Measurements from ENCODE around the gene INPP4A. TPM values are rescaled to one million over a fixed set of nuclear protein-coding genes. Genes with fewer than 3 reads are reported as not detected.

Gene INPP4A
- total and polyA plus RNA-seq, 10 of the 15 experiments (the other 5 are each of a cell fraction or from before 2014, with no cell fraction given), result 4.7 to 62.3 (median 36.9) TPM

DNA sequence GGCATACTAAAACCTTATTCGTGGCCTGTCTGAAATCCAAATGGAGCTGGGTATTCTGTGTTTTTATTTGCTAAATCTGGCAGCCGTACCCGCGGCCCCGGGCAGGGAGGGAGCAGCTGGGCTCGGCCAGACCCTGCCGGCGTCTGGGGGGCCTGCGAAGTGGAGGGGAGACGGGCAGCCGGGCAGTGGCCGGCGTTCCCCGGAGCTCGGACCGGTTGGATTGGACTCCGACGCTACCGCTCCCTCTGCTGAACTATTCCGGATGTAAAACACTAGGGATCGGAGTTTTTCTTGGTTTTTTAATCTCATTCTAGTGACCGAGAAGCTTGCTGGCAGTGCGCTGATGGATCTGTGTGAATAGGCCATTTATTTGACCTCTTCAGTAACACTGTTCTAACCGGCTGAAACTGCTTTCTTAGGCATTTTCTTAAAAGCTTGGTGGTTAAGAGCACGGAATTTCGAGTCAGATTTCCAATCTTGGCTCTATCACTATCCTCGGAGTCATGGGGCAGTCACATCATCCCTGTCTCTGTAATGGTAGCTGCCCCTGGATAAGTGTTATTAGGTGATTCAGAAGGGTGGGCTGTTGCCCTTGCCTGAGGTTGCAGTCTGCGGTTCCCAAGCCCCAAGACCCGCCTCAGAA, 164.4 kb downstream of the INPP4A start:
- Histone ChIP-seq H4K20me1 (ENCODE audit: control insufficient read depth, insufficient read depth) (0 out of 2 replicates have a peak, but pooled peaks cover 3% of the 10 kb centered on the region), H3K27me3 (replicated peaks in 1 of 2; ENCODE audit: control insufficient read depth in 2 of 2, insufficient read depth in 2 of 2, low read length in 1 of 2) (no peaks in the 10 kb centered on the region), H2AFZ (ENCODE audit: control insufficient read depth, low read depth, low read length) (peak overlapping the region; percentile 73), H3K36me3 (ENCODE audit: control insufficient read depth in 2 of 2, insufficient read depth in 2 of 2, low read length in 1 of 2) (peaks cover 4 to 21% of the 10 kb centered on the region in 2 experiments), H3K4me3 (peak overlapping the region; percentile 87), H3K79me2 (ENCODE audit: control insufficient read depth, insufficient read depth, low read length) (peaks cover 54% of the 10 kb centered on the region), H3K9ac (ENCODE audit: control insufficient read depth, insufficient read depth, low read length) (peak overlapping the region; percentile 93), H3K4me2 (ENCODE audit: control insufficient read depth, insufficient read depth) (peak overlapping the region; percentile 99), H3K27ac (ENCODE audit: control insufficient read depth, insufficient read depth) (peak overlapping the region; percentile 84), H3K9me3 (replicated peaks; ENCODE audit: control insufficient read depth, insufficient read depth, low read length) (no peaks in the 10 kb centered on the region; the same call in 2 of the 3 replicates), H3K4me1 (ENCODE audit: control insufficient read depth, insufficient read depth, low read length) (peaks cover 9% of the 10 kb centered on the region)
- BruUV-seq (replicated peaks), result TSS peak; percentile 62
- DNase-seq (ENCODE audit: low read depth, low spot score) (no peak), FAIRE-seq (no peak), ATAC-seq (peak; percentile 21)
- CTCF ChIA-PET, result interaction anchor here (0.6 to 1.2 kb wide), 4 partner anchors 10 to 153 kb away, joined by 3 to 4 read pairs (median 4); no protein-coding TSS in a partner anchor
- POLR2A ChIA-PET, result interaction anchor here (0.6 to 0.8 kb wide), 2 partner anchors 10 to 97 kb away, joined by 3 read pairs; no protein-coding TSS in a partner anchor
- SMC1A ChIA-PET (ENCODE audit: uncharacterized antibody, unreplicated experiment), result interaction anchor here (0.7 to 1.3 kb wide), 3 partner anchors 13 to 40 kb away, joined by 3 to 4 read pairs (median 3); no protein-coding TSS in a partner anchor
- RAD21 ChIA-PET (ENCODE audit: unreplicated experiment), result interaction anchor here (0.7 to 1.5 kb wide), 4 partner anchors 19 to 229 kb away, joined by 3 to 6 read pairs (median 4); no protein-coding TSS in a partner anchor
- TF ChIP-seq KAT2A (conservative IDR thresholded peaks at IDR 0.05; ENCODE audit: control insufficient read depth, low read depth, low read length) (no peak), ASH2L (IDR thresholded peaks at IDR 0.05; ENCODE audit: borderline replicate concordance, low read depth) (0 out of 2 replicates have a peak, but pooled peaks have one; percentile 31), PML (IDR thresholded peaks at IDR 0.05; ENCODE audit: low read length) (0 out of 2 replicates have a peak, but pooled peaks have one; percentile 1)
- intact Hi-C loops (cut with micrococcal nuclease; ENCODE audit: unreplicated experiment) (loop anchor here (5.0 kb wide), 1 partner anchor 142 kb away; no protein-coding TSS in a partner anchor), in situ Hi-C loops (cut with MboI) (no loop called here)
- WGBS (ENCODE audit: insufficient coverage, insufficient replicate concordance, low lambda C conversion rate, missing lambda C conversion rate), result 3% methylated on average over 27 of the region's 29 CpGs

GRCh38 chr2:98614024-98614739, 169.5 kb downstream of the INPP4A start:
- Histone ChIP-seq H3K27me3 (replicated peaks in 1 of 2; ENCODE audit: control insufficient read depth in 2 of 2, insufficient read depth in 2 of 2, low read length in 1 of 2) (no peaks in the 10 kb centered on the region), H2AFZ (ENCODE audit: control insufficient read depth, low read depth, low read length) (no peak overlapping the region), H3K79me2 (ENCODE audit: control insufficient read depth, insufficient read depth, low read length) (peaks cover 20% of the 10 kb centered on the region), H3K4me3 (no peak overlapping the region), H3K4me1 (ENCODE audit: control insufficient read depth, insufficient read depth, low read length) (peaks cover 4% of the 10 kb centered on the region), H3K27ac (ENCODE audit: control insufficient read depth, insufficient read depth) (no peak overlapping the region), H3K9ac (ENCODE audit: control insufficient read depth, insufficient read depth, low read length) (no peak overlapping the region), H3K9me3 (replicated peaks; ENCODE audit: control insufficient read depth, insufficient read depth, low read length) (no peaks in the 10 kb centered on the region; the same call in 2 of the 3 replicates), H3K36me3 (ENCODE audit: control insufficient read depth in 2 of 2, insufficient read depth in 2 of 2, low read length in 1 of 2) (peaks cover 4 to 31% of the 10 kb centered on the region in 2 experiments), H4K20me1 (ENCODE audit: control insufficient read depth, insufficient read depth) (0 out of 2 replicates have a peak, but pooled peaks cover 3% of the 10 kb centered on the region), H3K4me2 (ENCODE audit: control insufficient read depth, insufficient read depth) (no peak overlapping the region)
- no peak for ATAC-seq
- no peak for DNase-seq (ENCODE audit: low read depth, low spot score)
- SMC1A ChIA-PET (ENCODE audit: uncharacterized antibody, unreplicated experiment), result interaction anchor here (1.3 kb wide), 1 partner anchor 35 kb away, joined by 3 read pairs; no protein-coding TSS in a partner anchor
- WGBS (ENCODE audit: insufficient coverage, insufficient replicate concordance, low lambda C conversion rate, missing lambda C conversion rate), result 97% methylated on average over 9 of the region's 9 CpGs
- RAD21 ChIA-PET (ENCODE audit: unreplicated experiment), result no interaction called here
- intact Hi-C loops (cut with micrococcal nuclease; ENCODE audit: unreplicated experiment), result no loop called here
- in situ Hi-C loops (cut with MboI), result no loop called here
- BruUV-seq (replicated peaks), result no TSS peak
- FAIRE-seq, result no peak
- CTCF ChIA-PET, result interaction anchor here (0.5 to 1.3 kb wide), 2 partner anchors 25 to 241 kb away, joined by 3 read pairs; no protein-coding TSS in a partner anchor
- POLR2A ChIA-PET, result no interaction called here
- no peak for TF ChIP-seq NR2F1 (conservative IDR thresholded peaks at IDR 0.05)
- TF ChIP-seq NFYB (IDR thresholded peaks at IDR 0.05; ENCODE audit: insufficient read depth, low read depth, low read length), result no peak
- TF ChIP-seq RELA (IDR thresholded peaks at IDR 0.05; ENCODE audit: borderline replicate concordance, partially characterized antibody), result no peak
- no peak for TF ChIP-seq SMC3 (IDR thresholded peaks at IDR 0.05; ENCODE audit: borderline replicate concordance, low read length)
- TF ChIP-seq, protein P1, sequence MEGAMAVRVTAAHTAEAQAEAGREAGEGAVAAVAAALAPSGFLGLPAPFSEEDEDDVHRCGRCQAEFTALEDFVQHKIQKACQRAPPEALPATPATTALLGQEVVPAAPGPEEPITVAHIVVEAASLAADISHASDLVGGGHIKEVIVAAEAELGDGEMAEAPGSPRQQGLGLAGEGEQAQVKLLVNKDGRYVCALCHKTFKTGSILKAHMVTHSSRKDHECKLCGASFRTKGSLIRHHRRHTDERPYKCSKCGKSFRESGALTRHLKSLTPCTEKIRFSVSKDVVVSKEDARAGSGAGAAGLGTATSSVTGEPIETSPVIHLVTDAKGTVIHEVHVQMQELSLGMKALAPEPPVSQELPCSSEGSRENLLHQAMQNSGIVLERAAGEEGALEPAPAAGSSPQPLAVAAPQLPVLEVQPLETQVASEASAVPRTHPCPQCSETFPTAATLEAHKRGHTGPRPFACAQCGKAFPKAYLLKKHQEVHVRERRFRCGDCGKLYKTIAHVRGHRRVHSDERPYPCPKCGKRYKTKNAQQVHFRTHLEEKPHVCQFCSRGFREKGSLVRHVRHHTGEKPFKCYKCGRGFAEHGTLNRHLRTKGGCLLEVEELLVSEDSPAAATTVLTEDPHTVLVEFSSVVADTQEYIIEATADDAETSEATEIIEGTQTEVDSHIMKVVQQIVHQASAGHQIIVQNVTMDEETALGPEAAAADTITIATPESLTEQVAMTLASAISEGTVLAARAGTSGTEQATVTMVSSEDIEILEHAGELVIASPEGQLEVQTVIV (IDR thresholded peaks at IDR 0.05; ENCODE audit: borderline replicate concordance, partially characterized antibody), result no peak
- no peak for TF ChIP-seq IKZF2 (IDR thresholded peaks at IDR 0.05)
- no peak for TF ChIP-seq SMAD1 (IDR thresholded peaks at IDR 0.05; ENCODE audit: low read depth, partially characterized antibody)
- no peak for TF ChIP-seq MYB (IDR thresholded peaks at IDR 0.05; ENCODE audit: borderline replicate concordance, low read depth, low read length)
- TF ChIP-seq CREM (IDR thresholded peaks at IDR 0.05; ENCODE audit: low read depth), result no peak
- no peak for TF ChIP-seq HCFC1 (IDR thresholded peaks at IDR 0.05; ENCODE audit: low read length)

Data from GM12878 (cell line).